GM12878 (cell line): Measurements from ENCODE around the gene GNPNAT1. TPM values are rescaled to one million over a fixed set of nuclear protein-coding genes. Genes with fewer than 3 reads are reported as not detected.

Experiments used
- ATAC-seq: fragments of 200-7000 bp; cut with Tn5 transposase; 3 replicates; pipeline ENCODE4 v1.9.1; 2020; ENCODE audit warnings: mild to moderate bottlenecking, moderate library complexity
- BruUV-seq: library from RNA; stranded (reverse); fragments of 400-500 nt; replicated peaks from 2 replicates; lab custom pipeline; 2021; lab: Mats Ljungman, UMichigan
- CTCF ChIA-PET: fragments of 300-600 bp; sonication (Branson Sonifier 250); formaldehyde crosslinking; extraction: SDS; loops from one replicate; lab custom pipeline; 2021; ENCODE audit warnings: inconsistent platforms; lab: Yijun Ruan, JAX
- POLR2A ChIA-PET: fragments of 350-600 bp; formaldehyde crosslinking; extraction: SDS; loops from one replicate; lab custom pipeline; 2021; ENCODE audit warnings: inconsistent platforms; lab: Charles Lee
- RAD21 ChIA-PET: fragments of 300-600 bp; sonication (Branson Sonifier 250); formaldehyde crosslinking; loops from one replicate; lab custom pipeline; 2023; ENCODE audit warnings: antibody characterized with exemption; ENCODE audit not compliant: unreplicated experiment; lab: Charles Lee
- SMC1A ChIA-PET: fragments of 300-600 bp; sonication (Branson Sonifier 250); formaldehyde crosslinking; loops from one replicate; lab custom pipeline; 2023; ENCODE audit not compliant: unreplicated experiment, uncharacterized antibody; lab: Charles Lee
- DNase-seq: peaks from one replicate; pipeline ENCODE4 v3.0.0-alpha.2; 2011; ENCODE audit warnings: low read depth, low spot score
- FAIRE-seq: peaks from 3 replicates; lab custom pipeline; 2011; peaks lifted over from hg19 to GRCh38; lab: Jason Lieb, UNC
- H2AFZ ChIP-seq: 2 replicates; pipeline ENCODE4 v1.6.0; 2011; ENCODE audit warnings: low read depth, low read length, control low read depth; ENCODE audit not compliant: control insufficient read depth
- H3K27ac ChIP-seq: 2 replicates; pipeline ENCODE4 v1.5.1; 2011; ENCODE audit warnings: control low read depth; ENCODE audit not compliant: control insufficient read depth, insufficient read depth
- H3K27me3 ChIP-seq, 2 experiments: replicated peaks in 1 of 2; 2 replicates each; pipeline versions ENCODE4 v1.6.0 to v1.6.1; 2011; ENCODE audit warnings: low read length in 1 of 2; ENCODE audit not compliant: control insufficient read depth in 2 of 2, insufficient read depth in 2 of 2
- H3K36me3 ChIP-seq, 2 experiments: 2 replicates each; pipeline ENCODE4 v1.5.1; 2011; ENCODE audit warnings: low read length in 1 of 2; ENCODE audit not compliant: control insufficient read depth in 2 of 2, insufficient read depth in 2 of 2
- H3K4me1 ChIP-seq: 2 replicates; pipeline ENCODE4 v1.6.1; 2011; ENCODE audit warnings: mild to moderate bottlenecking, low read length, moderate library complexity, mixed read lengths; ENCODE audit not compliant: control insufficient read depth, insufficient read depth
- H3K4me2 ChIP-seq: 2 replicates; pipeline ENCODE4 v1.6.0; 2011; ENCODE audit warnings: control low read depth; ENCODE audit not compliant: control insufficient read depth, insufficient read depth
- H3K4me3 ChIP-seq: fragments of 200-600 bp; sonication (generic); 2 replicates; pipeline ENCODE4 v1.5.1; 2016
- H3K79me2 ChIP-seq: 2 replicates; pipeline ENCODE4 v1.6.0; 2011; ENCODE audit warnings: low read length; ENCODE audit not compliant: control insufficient read depth, insufficient read depth
- H3K9ac ChIP-seq: 2 replicates; pipeline ENCODE4 v1.8.0; 2011; ENCODE audit warnings: low read length, control low read depth, mixed read lengths; ENCODE audit not compliant: control insufficient read depth, insufficient read depth
- H3K9me3 ChIP-seq: replicated peaks from 3 replicates; pipeline ENCODE4 v1.5.1; 2011; ENCODE audit warnings: mild to moderate bottlenecking, low read length; ENCODE audit not compliant: control insufficient read depth, insufficient read depth
- H4K20me1 ChIP-seq: 2 replicates; pipeline ENCODE4 v1.6.0; 2011; ENCODE audit not compliant: control insufficient read depth, insufficient read depth
- CHD2 ChIP-seq: IDR thresholded peaks from 2 replicates; pipeline ENCODE4 v1.6.1; 2011; ENCODE audit warnings: low read depth, low read length, improper control_type of control experiment, borderline replicate concordance
- CREM ChIP-seq: IDR thresholded peaks from 2 replicates; pipeline ENCODE4 v1.6.1; 2014; ENCODE audit warnings: antibody characterized with exemption, low read depth
- EED ChIP-seq: sonication (generic); IDR thresholded peaks from 2 replicates; pipeline ENCODE4 v1.6.1; 2016; ENCODE audit warnings: antibody characterized with exemption, low read depth
- EGR1 ChIP-seq, 2 experiments: IDR thresholded peaks; 1 replicate in 1 of 2; 2 replicates in 1 of 2; pipeline ENCODE4 v1.6.1; 2011 to 2012; ENCODE audit warnings: low read depth in 2 of 2, low read length in 2 of 2, borderline replicate concordance in 1 of 2, mild to moderate bottlenecking in 1 of 2, moderate library complexity in 1 of 2
- ETV6 ChIP-seq, 2 experiments: fragments of 450-650 bp in 1 of 2; IDR thresholded peaks in 1 of 2; conservative IDR thresholded peaks in 1 of 2; 2 replicates each; pipeline ENCODE4 v1.6.1; 2014; ENCODE audit warnings: antibody characterized with exemption in 1 of 2, borderline replicate concordance in 1 of 2, low read depth in 1 of 2, mild to moderate bottlenecking in 1 of 2, moderate library complexity in 1 of 2
- FOXM1 ChIP-seq: IDR thresholded peaks from 2 replicates; pipeline ENCODE4 v1.6.1; 2012; ENCODE audit warnings: low read depth, mild to moderate bottlenecking, inconsistent platforms, low read length, moderate library complexity
- IKZF2 ChIP-seq, 2 experiments: fragments of 450-650 bp; IDR thresholded peaks; 2 replicates each; pipeline ENCODE4 v1.6.1; 2017; ENCODE audit warnings: mild to moderate bottlenecking in 2 of 2, moderate library complexity in 2 of 2
- IRF4 ChIP-seq: IDR thresholded peaks from 2 replicates; pipeline ENCODE4 v1.6.1; 2011; ENCODE audit warnings: low read depth, low read length
- JUNB ChIP-seq: IDR thresholded peaks from 2 replicates; pipeline ENCODE4 v1.6.1; 2016; ENCODE audit warnings: antibody characterized with exemption, mild to moderate bottlenecking
- MEF2A ChIP-seq: IDR thresholded peaks from 2 replicates; pipeline ENCODE4 v1.6.1; 2011; ENCODE audit warnings: low read depth, mild to moderate bottlenecking, low read length, moderate library complexity; ENCODE audit not compliant: insufficient read depth
- MYB ChIP-seq: fragments of 150-350 bp; IDR thresholded peaks from 2 replicates; pipeline ENCODE4 v1.6.1; 2014; ENCODE audit warnings: mild to moderate bottlenecking, low read depth, low read length, borderline replicate concordance
- NFIC ChIP-seq: IDR thresholded peaks from 2 replicates; pipeline ENCODE4 v1.6.1; 2012; ENCODE audit warnings: low read depth, mild to moderate bottlenecking, inconsistent platforms, low read length, moderate library complexity
- POLR2A ChIP-seq: IDR thresholded peaks from 2 replicates; pipeline ENCODE4 v1.6.1; 2011; ENCODE audit warnings: low read depth, mild to moderate bottlenecking, low read length
- RUNX3 ChIP-seq: IDR thresholded peaks from 2 replicates; pipeline ENCODE4 v1.6.1; 2012; ENCODE audit warnings: low read length, inconsistent platforms
- SMAD1 ChIP-seq: fragments of 450-650 bp; IDR thresholded peaks from 2 replicates; pipeline ENCODE4 v1.6.1; 2018; ENCODE audit warnings: mild to moderate bottlenecking, low read depth; ENCODE audit not compliant: partially characterized antibody
- ZNF24 ChIP-seq: fragments of 450-650 bp; IDR thresholded peaks from 2 replicates; pipeline ENCODE4 v1.6.1; 2017; ENCODE audit warnings: antibody characterized with exemption, mild to moderate bottlenecking
- WGBS: methylation state at CpG from one replicate; pipeline ENCODE4 v1.1.6; 2016; ENCODE audit warnings: low lambda C conversion rate; ENCODE audit not compliant: insufficient replicate concordance, insufficient coverage; ENCODE audit errors: missing lambda C conversion rate; 5-methylcytosine and 5-hydroxymethylcytosine counted together
- in situ Hi-C: fragments of 300-500 bp; cut with MboI; formaldehyde crosslinking; loops from 9 replicates; pipeline ENCODE4 v1.14.3; 2018; ENCODE audit warnings: mixed read lengths
- intact Hi-C: fragments of 100-400 bp; cut with micrococcal nuclease; formaldehyde crosslinking; loops from one replicate; pipeline ENCODE4 v1.14.2; 2022; ENCODE audit not compliant: unreplicated experiment
- polyA plus RNA-seq, 11 experiments: library from polyadenylated mRNA; depleted of rRNA in 4 of 11; unstranded in 6 of 11; stranded (reverse) in 5 of 11; fragments of >200 nt; fragmentation: Nextera tagmentation in 4 of 11; fragmentation: Illumina TruSeq in 1 of 11; extraction: Ambion mirVana in 4 of 11; extraction: Trizol in 1 of 11; gene quantifications; 1 replicate in 1 of 11; 2 replicates in 10 of 11; pipeline versions ENCODE4 v1.2.1 to v1.2.3, GENCODE V29; 2011 to 2016; ENCODE audit warnings: inconsistent platforms in 2 of 11, missing spikeins in 2 of 11, low read depth in 1 of 11
- total RNA-seq, 4 experiments: library from RNA; depleted of rRNA in 3 of 4; stranded (reverse); fragments of >200 nt in 3 of 4; fragmentation: Illumina TruSeq in 1 of 4; extraction: Trizol in 1 of 4; gene quantifications; 2 replicates each; pipeline versions ENCODE4 v1.2.1 to v1.2.3, GENCODE V29; 2013 to 2021

The GNPNAT1 gene
- total and polyA plus RNA-seq, 10 of the 15 experiments (the other 5 are each of a cell fraction or from before 2014, with no cell fraction given): 18.9 to 52.6 (median 28.2) TPM

GRCh38 chr14:52825085-52825484 lies 33.7 kb upstream of the GNPNAT1 start:
- H3K9me3 ChIP-seq: no peaks in the 10 kb centered on the region
- no peaks in the 10 kb centered on the region for H4K20me1 ChIP-seq
- in situ Hi-C loops: no loop called here
- ChIA-PET SMC1A (interaction anchor here (0.6 to 3.9 kb wide), 22 partner anchors 10 to 501 kb away, joined by 3 to 58 read pairs (median 5); no protein-coding TSS in a partner anchor), RAD21 (interaction anchor here (0.6 to 4.4 kb wide), 19 partner anchors 9 to 481 kb away, joined by 3 to 68 read pairs (median 3); no protein-coding TSS in a partner anchor), CTCF (interaction anchor here (0.6 to 7.9 kb wide), 22 partner anchors 8 to 482 kb away, joined by 3 to 115 read pairs (median 4); no protein-coding TSS in a partner anchor), POLR2A (interaction anchor here (0.6 to 0.7 kb wide), 3 partner anchors 110 to 362 kb away, joined by 3 to 6 read pairs (median 3); no protein-coding TSS in a partner anchor)
- H3K4me2 ChIP-seq: 0 out of 2 replicates have a peak overlapping the region, but pooled peaks have one; percentile 17
- peak; percentile 68 for ATAC-seq
- no peak overlapping the region for H3K4me3 ChIP-seq
- peak; percentile 75 for FAIRE-seq
- H2AFZ ChIP-seq: no peak overlapping the region
- intact Hi-C loops: loop anchor here (2.0 kb wide), 1 partner anchor 480 kb away; no protein-coding TSS in a partner anchor
- no peak overlapping the region for H3K9ac ChIP-seq
- 1% methylated on average over 4 of the region's 4 CpGs for WGBS
- no peak overlapping the region for H3K27ac ChIP-seq
- peak; percentile 17 for DNase-seq
- H3K4me1 ChIP-seq: peaks cover 5% of the 10 kb centered on the region
- H3K79me2 ChIP-seq: no peaks in the 10 kb centered on the region
- H3K27me3 ChIP-seq: no peaks in the 10 kb centered on the region
- BruUV-seq: no TSS peak
- no peaks in the 10 kb centered on the region for H3K36me3 ChIP-seq
- TF ChIP-seq MYB (no peak), IRF4 (0 out of 2 replicates have a peak, but pooled peaks have one; percentile 23), JUNB (peak; percentile 69), EED (peak; percentile 87; the same call in 1 of the 2 replicates), EGR1 (IDR thresholded peaks at IDR 0.05; ENCODE audit: borderline replicate concordance in 1 of 2, low read depth in 2 of 2, low read length in 2 of 2) (peak in 1 of 2 experiments; percentile 8; a peak in 1 of 3 replicates), SMAD1 (no peak), MEF2A (peak; percentile 44; the same call in 1 of the 2 replicates), NFIC (peak; percentile 71; the same call in 1 of the 2 replicates), FOXM1 (0 out of 2 replicates have a peak, but pooled peaks have one; percentile 11), IKZF2 (IDR thresholded peaks at IDR 0.05) (peak; percentile 45 to 48; a peak in 2 of 4 replicates), POLR2A (no peak), CREM (peak; percentile 22; the same call in 1 of the 2 replicates), CHD2 (no peak), RUNX3 (peak; percentile 73; the same call in 1 of the 2 replicates), ZNF24 (peak; percentile 60; the same call in 1 of the 2 replicates), ETV6 (conservative IDR thresholded peaks at IDR 0.05 in 1 of 2, IDR thresholded peaks at IDR 0.05 in 1 of 2; ENCODE audit: borderline replicate concordance in 1 of 2, low read depth in 1 of 2) (peak in 1 of 2 experiments; percentile 94; a peak in 2 of 4 replicates)
